ENCODE data around the gene SLC6A8. TPM values are rescaled to one million over a fixed set of nuclear protein-coding genes. Genes with fewer than 3 reads are reported as not detected.

Gene SLC6A8
- total RNA-seq, 2 experiments from 2014 or later = 0.42 to 0.71 TPM

- Mint-ChIP-seq H3K27ac (no peak overlapping the region), H3K4me3 (no peak overlapping the region), H3K36me3 (ENCODE audit: low read depth) (no peaks in the 10 kb centered on the region), H3K4me1 (ENCODE audit: low read depth) (no peaks in the 10 kb centered on the region), H3K27me3 (peaks cover 5% of the 10 kb centered on the region), H3K9me3 (no peaks in the 10 kb centered on the region)
- intact Hi-C loops (cut with DNase I, micrococcal nuclease) = no loop called here
- Histone ChIP-seq H3K27ac (ENCODE audit: low read depth in 1 of 2, low read length in 2 of 2) (no peak overlapping the region), H3K9me3 (ENCODE audit: control insufficient read depth in 1 of 2, insufficient read depth in 1 of 2, low read length in 2 of 2) (peaks cover 0 to 4% of the 10 kb centered on the region in 2 experiments), H3K36me3 (ENCODE audit: insufficient read depth, low read length) (no peaks in the 10 kb centered on the region), H3K4me1 (ENCODE audit: insufficient read depth, low read length) (no peaks in the 10 kb centered on the region), H3K27me3 (ENCODE audit: control insufficient read depth in 1 of 2, insufficient read depth in 2 of 2, low read length in 2 of 2) (peaks cover 4 to 5% of the 10 kb centered on the region in 2 experiments), H3K4me3 (ENCODE audit: low read length) (no peak overlapping the region)
- TF ChIP-seq CTCF (IDR thresholded peaks at IDR 0.05) = no peak
- DNase-seq (no peak), ATAC-seq (ENCODE audit: poor library complexity) (no peak)
- POLR2A ChIA-PET = interaction anchor here (1.2 kb wide), 1 partner anchor 99 kb away, joined by 3 read pairs; no protein-coding TSS in a partner anchor
- CTCF ChIA-PET = interaction anchor here (1.1 to 1.2 kb wide), 2 partner anchors 8 to 99 kb away, joined by 3 to 4 read pairs; no protein-coding TSS in a partner anchor
Observed at GRCh38 chrX:153653556-153653955, 34.2 kb upstream of the SLC6A8 start.

GRCh38 chrX:153657161-153657560 is 30.6 kb upstream of the SLC6A8 start:
- no peak overlapping the region for H3K4me3 Mint-ChIP-seq
- no peak overlapping the region for H3K27ac ChIP-seq (ENCODE audit: low read depth in 1 of 2, low read length in 2 of 2)
- peaks cover 13% of the 10 kb centered on the region for H3K27me3 Mint-ChIP-seq
- no peak for TF ChIP-seq CTCF (IDR thresholded peaks at IDR 0.05)
- intact Hi-C loops (cut with DNase I, micrococcal nuclease) = no loop called here
- no peak overlapping the region for H3K4me3 ChIP-seq (ENCODE audit: low read length)
- no peak for DNase-seq
- POLR2A ChIA-PET = no interaction called here
- CTCF ChIA-PET = interaction anchor here (0.6 kb wide), 1 partner anchor 18 kb away, joined by 3 read pairs; no protein-coding TSS in a partner anchor
- no peaks in the 10 kb centered on the region for H3K36me3 ChIP-seq (ENCODE audit: insufficient read depth, low read length)
- H3K4me1 ChIP-seq (ENCODE audit: insufficient read depth, low read length) = peaks cover 3% of the 10 kb centered on the region
- no peaks in the 10 kb centered on the region for H3K27me3 ChIP-seq (ENCODE audit: control insufficient read depth in 1 of 2, insufficient read depth in 2 of 2, low read length in 2 of 2)
- ATAC-seq (ENCODE audit: poor library complexity) = no peak
- no peaks in the 10 kb centered on the region for H3K9me3 ChIP-seq (ENCODE audit: control insufficient read depth in 1 of 2, insufficient read depth in 1 of 2, low read length in 2 of 2)
- H3K9me3 Mint-ChIP-seq = no peaks in the 10 kb centered on the region
- H3K36me3 Mint-ChIP-seq (ENCODE audit: low read depth) = no peaks in the 10 kb centered on the region
- peaks cover 1% of the 10 kb centered on the region for H3K4me1 Mint-ChIP-seq (ENCODE audit: low read depth)
- no peak overlapping the region for H3K27ac Mint-ChIP-seq

GRCh38 chrX:153659268-153659667 is 28.5 kb upstream of the SLC6A8 start:
- Histone ChIP-seq H3K36me3 (ENCODE audit: insufficient read depth, low read length) (no peaks in the 10 kb centered on the region), H3K4me3 (ENCODE audit: low read length) (no peak overlapping the region), H3K9me3 (ENCODE audit: control insufficient read depth in 1 of 2, insufficient read depth in 1 of 2, low read length in 2 of 2) (no peaks in the 10 kb centered on the region), H3K27me3 (ENCODE audit: control insufficient read depth in 1 of 2, insufficient read depth in 2 of 2, low read length in 2 of 2) (no peaks in the 10 kb centered on the region), H3K27ac (ENCODE audit: low read depth in 1 of 2, low read length in 2 of 2) (no peak overlapping the region), H3K4me1 (ENCODE audit: insufficient read depth, low read length) (peaks cover 6% of the 10 kb centered on the region)
- no peak for ATAC-seq (ENCODE audit: poor library complexity)
- peaks cover 5% of the 10 kb centered on the region for H3K4me1 Mint-ChIP-seq (ENCODE audit: low read depth)
- CTCF ChIA-PET = no interaction called here
- H3K36me3 Mint-ChIP-seq (ENCODE audit: low read depth) = no peaks in the 10 kb centered on the region
- DNase-seq = no peak
- H3K27ac Mint-ChIP-seq = no peak overlapping the region
- no peak for TF ChIP-seq CTCF (IDR thresholded peaks at IDR 0.05)
- H3K27me3 Mint-ChIP-seq = peaks cover 15% of the 10 kb centered on the region
- POLR2A ChIA-PET = no interaction called here
- H3K9me3 Mint-ChIP-seq = no peaks in the 10 kb centered on the region
- intact Hi-C loops (cut with DNase I, micrococcal nuclease) = no loop called here
- no peak overlapping the region for H3K4me3 Mint-ChIP-seq
